ENCODE measurements around the gene ERLEC1.
"Not testable (repeated sequence)": the region's sequence is repeated elsewhere in the genome, so short reads cannot be mapped to it uniquely, and the experiment has no call there.

Gene ERLEC1

GRCh38 chr2:53841651-53842050, 54.8 kb downstream of the ERLEC1 start:
- not testable (repeated sequence) for DNase-seq

GRCh38 chr2:53842891-53843290, 56.0 kb downstream of the ERLEC1 start:
- no peak for DNase-seq

- no peak for DNase-seq
Measured at GRCh38 chr2:53843595-53843994, 56.8 kb downstream of the ERLEC1 start.

- DNase-seq: no peak
Measured at GRCh38 chr2:53848062-53848461, 61.2 kb downstream of the ERLEC1 start.

- not testable (repeated sequence) for DNase-seq
Measured at GRCh38 chr2:53851052-53851757, 64.4 kb downstream of the ERLEC1 start.

- DNase-seq: no peak
Measured at GRCh38 chr2:53852532-53852931, 65.7 kb downstream of the ERLEC1 start.

- no peak for DNase-seq
Measured at GRCh38 chr2:53854678-53855077, 67.8 kb downstream of the ERLEC1 start.

GRCh38 chr2:53856272-53856671, 69.4 kb downstream of the ERLEC1 start:
- DNase-seq: no peak

- DNase-seq: no peak
Measured at GRCh38 chr2:53859206-53860181, 72.7 kb downstream of the ERLEC1 start, which contains the start of gene GPR75. TSS of gene GPR75 (minus strand) at chr2:53859967. CDS start at chr2:53854756, 5,211 bp downstream.

GRCh38 chr2:53861824-53862223, 75.0 kb downstream of the ERLEC1 start:
- no peak for DNase-seq

- no peak for DNase-seq
Measured at GRCh38 chr2:53863538-53864227, 76.8 kb downstream of the ERLEC1 start.

- DNase-seq: no peak
Measured at GRCh38 chr2:53865264-53865663, 78.4 kb downstream of the ERLEC1 start.

- DNase-seq: no peak
Measured at GRCh38 chr2:53865962-53866361, 79.1 kb downstream of the ERLEC1 start.

- DNase-seq: no peak
Measured at GRCh38 chr2:53867169-53867568, 80.3 kb downstream of the ERLEC1 start.

GRCh38 chr2:53867773-53868172, 80.9 kb downstream of the ERLEC1 start:
- DNase-seq: no peak

Data from NCI-H510A (cell line).